Fibroblast of villous mesenchyme (primary cell): Measurements from ENCODE around the gene TRAPPC12. TPM values are rescaled to one million over a fixed set of nuclear protein-coding genes. Genes with fewer than 3 reads are reported as not detected.

ENCODE experiments used
- DNase-seq: peaks from one replicate; pipeline ENCODE4 v3.0.0-alpha.2; 2010; ENCODE audit warnings: low read depth
- H3K4me3 ChIP-seq: 2 replicates; pipeline ENCODE4 v1.5.1; 2011; ENCODE audit warnings: low read depth, mild to moderate bottlenecking, low read length
- total RNA-seq: library from RNA; depleted of rRNA; stranded (reverse); fragments of >200 nt; gene quantifications from 2 replicates; pipeline ENCODE4 v1.2.3, GENCODE V29; 2012
- TF ChIP-seq, protein P1 (sequence below): IDR thresholded peaks from 2 replicates; pipeline ENCODE4 v1.5.1; 2012; ENCODE audit warnings: low read depth, mild to moderate bottlenecking, low read length; ENCODE audit not compliant: insufficient read depth

The TRAPPC12 gene
- total RNA-seq, 1 donor: 50.1 TPM

- DNase-seq: no peak
- H3K4me3 ChIP-seq: no peak overlapping the region
- TF ChIP-seq, protein P1, sequence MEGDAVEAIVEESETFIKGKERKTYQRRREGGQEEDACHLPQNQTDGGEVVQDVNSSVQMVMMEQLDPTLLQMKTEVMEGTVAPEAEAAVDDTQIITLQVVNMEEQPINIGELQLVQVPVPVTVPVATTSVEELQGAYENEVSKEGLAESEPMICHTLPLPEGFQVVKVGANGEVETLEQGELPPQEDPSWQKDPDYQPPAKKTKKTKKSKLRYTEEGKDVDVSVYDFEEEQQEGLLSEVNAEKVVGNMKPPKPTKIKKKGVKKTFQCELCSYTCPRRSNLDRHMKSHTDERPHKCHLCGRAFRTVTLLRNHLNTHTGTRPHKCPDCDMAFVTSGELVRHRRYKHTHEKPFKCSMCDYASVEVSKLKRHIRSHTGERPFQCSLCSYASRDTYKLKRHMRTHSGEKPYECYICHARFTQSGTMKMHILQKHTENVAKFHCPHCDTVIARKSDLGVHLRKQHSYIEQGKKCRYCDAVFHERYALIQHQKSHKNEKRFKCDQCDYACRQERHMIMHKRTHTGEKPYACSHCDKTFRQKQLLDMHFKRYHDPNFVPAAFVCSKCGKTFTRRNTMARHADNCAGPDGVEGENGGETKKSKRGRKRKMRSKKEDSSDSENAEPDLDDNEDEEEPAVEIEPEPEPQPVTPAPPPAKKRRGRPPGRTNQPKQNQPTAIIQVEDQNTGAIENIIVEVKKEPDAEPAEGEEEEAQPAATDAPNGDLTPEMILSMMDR: no peak
Observed at GRCh38 chr2:3478846-3479385, 99.4 kb downstream of the TRAPPC12 start.

DNA sequence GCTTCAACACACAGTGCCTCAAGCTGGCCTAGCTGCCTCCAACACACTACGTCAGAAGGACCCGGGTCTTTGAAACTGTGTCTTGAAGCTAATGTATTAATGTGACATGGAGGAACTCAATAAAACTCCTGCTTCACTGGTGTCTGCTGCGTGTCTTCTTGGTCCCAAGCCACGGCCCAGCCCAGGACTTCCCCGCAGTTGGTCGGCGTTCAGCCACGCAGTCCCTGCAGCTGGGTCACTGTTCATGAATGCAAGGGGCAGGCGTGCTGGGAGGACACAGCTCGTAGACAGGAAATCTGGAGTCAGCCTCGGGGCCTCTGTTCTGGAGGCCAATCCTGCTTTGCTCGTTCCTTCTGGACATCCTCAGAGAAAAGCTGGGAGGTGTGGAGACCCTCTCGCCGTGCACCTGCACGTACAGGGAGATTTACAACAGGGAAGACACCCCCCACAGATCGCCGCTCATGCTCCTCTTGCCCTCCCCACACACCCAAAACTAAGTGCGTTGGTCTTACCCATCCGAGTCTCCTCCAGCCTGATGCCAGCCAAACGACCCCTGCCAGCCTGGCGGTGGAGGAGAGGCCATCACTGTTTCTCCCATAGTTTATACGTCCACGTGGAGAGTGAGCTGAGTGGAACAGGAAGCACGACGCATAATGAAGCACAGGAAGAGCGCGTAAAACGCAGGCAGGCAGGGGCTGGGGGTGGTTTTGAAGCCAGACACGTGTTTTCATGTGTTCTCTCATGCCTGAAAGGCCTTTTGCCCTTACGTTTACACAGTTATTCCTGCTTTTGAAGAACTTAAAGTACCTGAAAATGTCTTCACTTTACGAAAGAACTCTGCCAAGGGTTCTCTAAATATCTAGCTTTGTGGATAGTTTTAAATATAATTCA is 100.2 kb downstream of the TRAPPC12 start:
- H3K4me3 ChIP-seq: no peak overlapping the region
- TF ChIP-seq, protein P1: no peak
- DNase-seq: no peak

GRCh38 chr2:3480352-3481010 is 101.0 kb downstream of the TRAPPC12 start:
- TF ChIP-seq, protein P1: no peak
- H3K4me3 ChIP-seq: no peak overlapping the region
- DNase-seq: no peak

- H3K4me3 ChIP-seq: no peak overlapping the region
- TF ChIP-seq, protein P1: no peak
- DNase-seq: no peak
Observed at GRCh38 chr2:3481011-3481400, 101.5 kb downstream of the TRAPPC12 start.

GRCh38 chr2:3481736-3482362 is 102.4 kb downstream of the TRAPPC12 start:
- no peak for DNase-seq
- TF ChIP-seq, protein P1: no peak
- H3K4me3 ChIP-seq: no peak overlapping the region

DNA sequence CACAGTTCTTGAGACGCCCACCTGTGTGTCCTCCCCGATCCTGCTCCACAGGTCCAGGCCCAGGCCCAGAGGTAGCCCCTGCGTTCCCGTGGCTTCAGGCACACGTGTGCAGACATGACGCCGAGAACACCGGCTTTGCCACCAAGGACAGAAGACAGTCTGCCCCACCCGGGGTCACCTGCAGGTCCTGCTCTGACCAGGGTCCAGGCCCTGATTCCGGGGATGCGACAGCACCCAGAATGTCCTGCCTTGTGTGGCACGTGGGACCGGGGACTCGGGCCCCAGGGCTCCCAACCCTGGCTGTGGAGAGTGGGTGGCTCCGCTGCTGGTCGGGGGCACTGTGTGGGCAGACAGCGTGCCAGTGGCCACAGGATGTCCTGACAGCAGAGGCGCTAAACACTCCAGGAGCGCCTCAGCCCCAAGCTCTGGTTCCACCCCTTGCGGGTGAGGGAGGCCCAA is 102.9 kb downstream of the TRAPPC12 start:
- no peak overlapping the region for H3K4me3 ChIP-seq
- DNase-seq: no peak
- TF ChIP-seq, protein P1: no peak
